ENCODE measurements around the gene ITGAL.

The ITGAL gene

DNA sequence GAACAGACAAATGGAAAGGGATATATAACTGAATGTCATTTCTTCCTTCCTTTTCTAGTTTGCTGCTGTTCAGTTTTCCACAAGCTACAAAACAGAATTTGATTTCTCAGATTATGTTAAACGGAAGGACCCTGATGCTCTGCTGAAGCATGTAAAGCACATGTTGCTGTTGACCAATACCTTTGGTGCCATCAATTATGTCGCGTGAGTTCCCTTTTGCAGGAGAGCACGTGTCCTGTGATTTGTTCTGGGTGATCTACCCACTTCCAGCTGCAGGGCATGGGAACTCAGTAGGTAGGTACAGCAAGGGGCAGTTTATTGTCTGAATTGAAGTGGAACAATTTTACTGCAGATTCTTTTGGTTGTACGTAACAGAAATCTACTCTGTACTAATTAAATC is 8.8 kb downstream of the ITGAL start:
- TF ChIP-seq, protein P1, sequence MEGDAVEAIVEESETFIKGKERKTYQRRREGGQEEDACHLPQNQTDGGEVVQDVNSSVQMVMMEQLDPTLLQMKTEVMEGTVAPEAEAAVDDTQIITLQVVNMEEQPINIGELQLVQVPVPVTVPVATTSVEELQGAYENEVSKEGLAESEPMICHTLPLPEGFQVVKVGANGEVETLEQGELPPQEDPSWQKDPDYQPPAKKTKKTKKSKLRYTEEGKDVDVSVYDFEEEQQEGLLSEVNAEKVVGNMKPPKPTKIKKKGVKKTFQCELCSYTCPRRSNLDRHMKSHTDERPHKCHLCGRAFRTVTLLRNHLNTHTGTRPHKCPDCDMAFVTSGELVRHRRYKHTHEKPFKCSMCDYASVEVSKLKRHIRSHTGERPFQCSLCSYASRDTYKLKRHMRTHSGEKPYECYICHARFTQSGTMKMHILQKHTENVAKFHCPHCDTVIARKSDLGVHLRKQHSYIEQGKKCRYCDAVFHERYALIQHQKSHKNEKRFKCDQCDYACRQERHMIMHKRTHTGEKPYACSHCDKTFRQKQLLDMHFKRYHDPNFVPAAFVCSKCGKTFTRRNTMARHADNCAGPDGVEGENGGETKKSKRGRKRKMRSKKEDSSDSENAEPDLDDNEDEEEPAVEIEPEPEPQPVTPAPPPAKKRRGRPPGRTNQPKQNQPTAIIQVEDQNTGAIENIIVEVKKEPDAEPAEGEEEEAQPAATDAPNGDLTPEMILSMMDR (IDR thresholded peaks at IDR 0.05; ENCODE audit: borderline replicate concordance, control extremely low read depth, extremely low read depth, insufficient read depth, missing control alignments): no peak
- DNase-seq (ENCODE audit: low spot score): no peak
- in situ Hi-C loops (cut with MboI; ENCODE audit: low sequenced_read_pairs, unreplicated experiment): no loop called here

DNA sequence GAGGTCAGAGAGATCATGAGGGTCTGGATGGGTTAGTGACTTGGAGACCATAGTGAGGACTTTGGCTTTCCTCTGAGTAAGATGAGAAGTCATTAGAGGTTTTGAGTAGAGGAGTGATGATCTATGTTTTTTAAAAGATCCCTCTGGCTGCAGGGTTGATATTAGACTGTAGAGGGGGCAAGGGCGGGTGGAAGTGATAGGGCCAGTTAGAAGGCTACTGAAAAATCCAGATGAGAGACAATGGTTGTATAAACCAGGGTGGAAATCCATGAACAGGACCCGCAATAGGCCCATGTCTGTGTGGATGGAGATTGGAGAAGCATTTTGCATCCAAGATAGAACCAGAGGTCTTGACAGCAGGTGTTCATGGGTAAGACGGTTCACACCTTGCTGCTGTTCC is 9.8 kb downstream of the ITGAL start:
- no peak for DNase-seq (ENCODE audit: low spot score)
- in situ Hi-C loops (cut with MboI; ENCODE audit: low sequenced_read_pairs, unreplicated experiment): no loop called here
- TF ChIP-seq, protein P1 (IDR thresholded peaks at IDR 0.05; ENCODE audit: borderline replicate concordance, control extremely low read depth, extremely low read depth, insufficient read depth, missing control alignments): no peak

DNA sequence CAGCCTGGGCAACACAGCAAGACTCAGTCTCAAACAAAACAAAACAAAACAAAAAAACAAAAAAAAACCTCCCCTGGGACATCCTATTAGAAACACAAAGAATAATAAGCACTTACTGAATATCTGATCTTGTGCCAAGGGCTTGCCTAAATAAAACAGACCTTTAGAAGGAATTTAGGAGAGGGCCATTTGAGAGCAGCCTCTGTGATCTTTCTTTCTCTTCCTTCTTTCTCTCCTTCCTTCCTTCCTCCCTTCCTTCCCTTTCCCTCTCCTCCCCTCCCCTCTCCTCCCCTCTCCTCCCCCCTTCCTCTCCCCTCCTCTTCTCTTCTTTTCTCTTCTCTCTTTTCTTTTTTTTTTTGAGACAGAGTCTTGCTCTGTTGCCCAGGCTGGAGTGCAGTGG is 12.3 kb downstream of the ITGAL start:
- in situ Hi-C loops (cut with MboI; ENCODE audit: low sequenced_read_pairs, unreplicated experiment): no loop called here
- TF ChIP-seq, protein P1 (IDR thresholded peaks at IDR 0.05; ENCODE audit: borderline replicate concordance, control extremely low read depth, extremely low read depth, insufficient read depth, missing control alignments): no peak
- DNase-seq (ENCODE audit: low spot score): no peak

DNA sequence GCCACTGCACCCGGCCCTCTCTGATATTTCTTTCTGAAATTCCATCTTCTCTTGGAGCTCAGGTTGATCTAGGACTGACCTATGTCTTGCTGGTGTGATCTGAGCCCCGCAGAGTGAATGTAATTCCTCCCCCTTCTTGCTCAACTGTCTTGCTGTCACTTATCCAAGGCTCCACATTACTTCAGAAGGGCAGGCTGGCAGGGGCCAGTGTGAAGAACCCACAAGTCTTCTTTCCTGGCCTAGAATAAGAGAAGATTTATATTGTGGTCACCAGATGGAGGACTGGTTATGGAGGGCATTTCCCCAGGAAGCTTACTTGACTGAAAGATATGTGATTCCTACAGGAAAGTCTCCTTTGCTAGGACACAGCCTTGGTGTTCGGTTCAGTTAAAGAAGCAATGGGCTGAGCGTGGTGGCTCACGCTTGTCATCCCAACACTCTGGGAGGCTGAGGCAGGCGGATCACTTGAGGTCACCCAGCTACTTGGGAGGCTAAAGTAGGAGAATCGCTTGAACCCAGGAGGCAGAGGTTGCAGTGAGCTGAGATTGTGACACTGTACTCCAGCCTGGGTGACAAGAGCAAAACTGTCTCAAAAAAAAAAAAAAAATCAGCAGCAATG is 13.4 kb downstream of the ITGAL start:
- DNase-seq (ENCODE audit: low spot score): no peak
- in situ Hi-C loops (cut with MboI; ENCODE audit: low sequenced_read_pairs, unreplicated experiment): no loop called here
- TF ChIP-seq, protein P1 (IDR thresholded peaks at IDR 0.05; ENCODE audit: borderline replicate concordance, control extremely low read depth, extremely low read depth, insufficient read depth, missing control alignments): no peak

DNA sequence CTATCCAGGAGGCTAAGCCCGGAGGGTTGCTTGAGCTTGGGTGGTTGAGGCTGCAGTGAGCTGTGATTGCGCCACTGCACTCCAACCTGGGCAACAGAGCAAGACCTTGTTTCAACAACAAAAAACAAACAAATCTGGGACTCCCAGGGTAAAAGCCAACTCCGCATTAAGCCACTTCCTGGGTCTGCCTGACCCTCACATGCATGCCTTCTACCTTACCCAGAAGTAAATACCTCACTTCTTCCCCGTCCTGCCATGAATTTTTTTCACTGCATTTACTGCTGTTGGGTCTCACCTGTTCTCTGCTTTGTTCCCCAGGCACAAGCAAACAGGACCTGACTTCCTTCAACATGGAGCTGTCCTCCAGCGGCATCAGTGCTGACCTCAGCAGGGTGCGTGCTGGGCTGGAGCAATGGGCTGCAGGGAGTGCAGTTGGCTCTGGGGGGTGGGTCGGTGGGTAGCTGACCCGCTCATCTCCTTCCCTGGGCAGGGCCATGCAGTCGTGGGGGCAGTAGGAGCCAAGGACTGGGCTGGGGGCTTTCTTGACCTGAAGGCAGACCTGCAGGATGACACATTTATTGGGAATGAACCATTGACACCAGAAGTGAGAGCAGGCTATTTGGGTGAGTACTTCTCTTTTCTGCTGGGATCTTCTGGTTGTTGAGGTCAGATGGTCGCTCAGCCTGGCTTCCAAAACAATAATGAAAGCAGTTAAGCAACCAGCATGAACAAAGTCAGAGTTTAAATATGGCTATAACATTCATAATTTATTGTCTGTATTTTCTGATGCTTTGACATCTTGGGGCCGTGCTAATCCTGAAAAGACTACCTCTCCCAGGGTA is 16.4 kb downstream of the ITGAL start:
- no peak for DNase-seq (ENCODE audit: low spot score)
- in situ Hi-C loops (cut with MboI; ENCODE audit: low sequenced_read_pairs, unreplicated experiment): no loop called here
- TF ChIP-seq, protein P1 (IDR thresholded peaks at IDR 0.05; ENCODE audit: borderline replicate concordance, control extremely low read depth, extremely low read depth, insufficient read depth, missing control alignments): no peak

DNA sequence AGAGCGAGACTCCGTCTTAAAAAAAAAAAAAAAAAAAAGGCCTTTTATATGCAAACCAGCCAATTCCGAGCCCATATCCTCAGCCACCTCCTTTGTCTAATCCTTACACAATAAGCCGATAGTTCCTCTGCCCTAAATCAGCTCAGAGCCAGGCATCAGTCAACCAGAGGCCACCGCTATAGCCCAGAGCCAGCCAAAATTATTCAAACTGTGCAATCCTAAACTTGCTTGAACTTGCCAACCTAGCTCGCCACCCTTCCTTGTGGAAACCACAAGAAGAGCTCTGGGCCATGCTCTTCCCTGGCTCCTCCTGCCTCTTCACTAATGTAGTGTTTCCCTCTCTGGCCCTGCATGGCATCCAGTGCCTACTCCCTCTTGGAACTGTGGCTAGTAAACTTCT is 17.7 kb downstream of the ITGAL start:
- no peak for DNase-seq (ENCODE audit: low spot score)
- in situ Hi-C loops (cut with MboI; ENCODE audit: low sequenced_read_pairs, unreplicated experiment): no loop called here
- TF ChIP-seq, protein P1 (IDR thresholded peaks at IDR 0.05; ENCODE audit: borderline replicate concordance, control extremely low read depth, extremely low read depth, insufficient read depth, missing control alignments): no peak
